Ishikawa (cell line): ENCODE results near the gene ROCK1.

ENCODE experiments used
- CEBPB ChIP-seq: IDR thresholded peaks from 2 replicates; pipeline ENCODE4 v1.6.1; 2012
- CREB1 ChIP-seq: IDR thresholded peaks from 2 replicates; pipeline ENCODE4 v1.6.1; 2012; ENCODE audit warnings: low read depth
- EGR1 ChIP-seq: IDR thresholded peaks from 2 replicates; pipeline ENCODE4 v1.6.1; 2012
- EP300 ChIP-seq: IDR thresholded peaks from 2 replicates; pipeline ENCODE4 v1.6.1; 2012; ENCODE audit warnings: borderline replicate concordance
- FOXM1 ChIP-seq: IDR thresholded peaks from 2 replicates; pipeline ENCODE4 v1.6.1; 2012; ENCODE audit warnings: low read depth, borderline replicate concordance
- NFIC ChIP-seq: IDR thresholded peaks from 2 replicates; pipeline ENCODE4 v1.6.1; 2012
- RAD21 ChIP-seq: IDR thresholded peaks from 2 replicates; pipeline ENCODE4 v1.6.1; 2012; ENCODE audit warnings: low read depth
- TAF1 ChIP-seq: IDR thresholded peaks from 2 replicates; pipeline ENCODE4 v1.6.1; 2012; ENCODE audit warnings: low read depth, mild to moderate bottlenecking
- TCF12 ChIP-seq: IDR thresholded peaks from 2 replicates; pipeline ENCODE4 v1.6.1; 2012; ENCODE audit warnings: low read depth
- TEAD4 ChIP-seq: IDR thresholded peaks from 2 replicates; pipeline ENCODE4 v1.6.1; 2012
- YY1 ChIP-seq: IDR thresholded peaks from 2 replicates; pipeline ENCODE4 v1.6.1; 2012; ENCODE audit warnings: low read depth
- ZBTB7A ChIP-seq: IDR thresholded peaks from 2 replicates; pipeline ENCODE4 v1.6.1; 2012; ENCODE audit warnings: low read depth
- TF ChIP-seq, protein P1 (sequence below): IDR thresholded peaks from 2 replicates; pipeline ENCODE4 v1.6.1; 2012; ENCODE audit warnings: low read depth, mild to moderate bottlenecking
- TF ChIP-seq, protein P2 (sequence below): IDR thresholded peaks from 2 replicates; pipeline ENCODE4 v1.6.1; 2012
- TF ChIP-seq, protein P3 (sequence below): IDR thresholded peaks from 2 replicates; pipeline ENCODE4 v1.6.1; 2012

Gene ROCK1

DNA sequence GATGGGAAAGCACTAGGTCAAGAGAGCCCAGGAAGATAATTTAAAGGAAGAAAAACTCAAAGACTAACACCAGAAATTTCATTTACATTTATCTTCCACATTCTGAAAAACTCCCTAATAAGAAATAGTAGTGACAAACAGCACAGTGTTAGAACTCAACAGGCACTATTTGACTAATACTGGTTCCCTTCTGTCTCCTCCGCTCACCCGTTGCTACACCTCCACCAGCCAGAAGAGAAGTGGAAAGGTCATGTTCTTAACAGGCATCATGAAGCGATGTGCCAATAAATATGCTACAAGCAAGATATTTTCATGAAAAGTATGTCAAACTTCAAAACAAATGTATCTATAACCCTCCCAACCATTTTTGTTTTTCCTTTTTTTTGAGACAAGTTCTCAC lies 5.7 kb downstream of the ROCK1 start:
- no peak for TF ChIP-seq YY1
- TF ChIP-seq EP300: no peak
- TF ChIP-seq NFIC: no peak
- TF ChIP-seq CREB1: no peak
- no peak for TF ChIP-seq EGR1
- TF ChIP-seq, protein P1, sequence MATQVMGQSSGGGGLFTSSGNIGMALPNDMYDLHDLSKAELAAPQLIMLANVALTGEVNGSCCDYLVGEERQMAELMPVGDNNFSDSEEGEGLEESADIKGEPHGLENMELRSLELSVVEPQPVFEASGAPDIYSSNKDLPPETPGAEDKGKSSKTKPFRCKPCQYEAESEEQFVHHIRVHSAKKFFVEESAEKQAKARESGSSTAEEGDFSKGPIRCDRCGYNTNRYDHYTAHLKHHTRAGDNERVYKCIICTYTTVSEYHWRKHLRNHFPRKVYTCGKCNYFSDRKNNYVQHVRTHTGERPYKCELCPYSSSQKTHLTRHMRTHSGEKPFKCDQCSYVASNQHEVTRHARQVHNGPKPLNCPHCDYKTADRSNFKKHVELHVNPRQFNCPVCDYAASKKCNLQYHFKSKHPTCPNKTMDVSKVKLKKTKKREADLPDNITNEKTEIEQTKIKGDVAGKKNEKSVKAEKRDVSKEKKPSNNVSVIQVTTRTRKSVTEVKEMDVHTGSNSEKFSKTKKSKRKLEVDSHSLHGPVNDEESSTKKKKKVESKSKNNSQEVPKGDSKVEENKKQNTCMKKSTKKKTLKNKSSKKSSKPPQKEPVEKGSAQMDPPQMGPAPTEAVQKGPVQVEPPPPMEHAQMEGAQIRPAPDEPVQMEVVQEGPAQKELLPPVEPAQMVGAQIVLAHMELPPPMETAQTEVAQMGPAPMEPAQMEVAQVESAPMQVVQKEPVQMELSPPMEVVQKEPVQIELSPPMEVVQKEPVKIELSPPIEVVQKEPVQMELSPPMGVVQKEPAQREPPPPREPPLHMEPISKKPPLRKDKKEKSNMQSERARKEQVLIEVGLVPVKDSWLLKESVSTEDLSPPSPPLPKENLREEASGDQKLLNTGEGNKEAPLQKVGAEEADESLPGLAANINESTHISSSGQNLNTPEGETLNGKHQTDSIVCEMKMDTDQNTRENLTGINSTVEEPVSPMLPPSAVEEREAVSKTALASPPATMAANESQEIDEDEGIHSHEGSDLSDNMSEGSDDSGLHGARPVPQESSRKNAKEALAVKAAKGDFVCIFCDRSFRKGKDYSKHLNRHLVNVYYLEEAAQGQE: no peak
- TF ChIP-seq, protein P2, sequence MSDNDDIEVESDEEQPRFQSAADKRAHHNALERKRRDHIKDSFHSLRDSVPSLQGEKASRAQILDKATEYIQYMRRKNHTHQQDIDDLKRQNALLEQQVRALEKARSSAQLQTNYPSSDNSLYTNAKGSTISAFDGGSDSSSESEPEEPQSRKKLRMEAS: no peak
- TF ChIP-seq TAF1: no peak
- no peak for TF ChIP-seq CEBPB
- no peak for TF ChIP-seq TCF12
- TF ChIP-seq RAD21: no peak
- no peak for TF ChIP-seq FOXM1
- TF ChIP-seq ZBTB7A: no peak

DNA sequence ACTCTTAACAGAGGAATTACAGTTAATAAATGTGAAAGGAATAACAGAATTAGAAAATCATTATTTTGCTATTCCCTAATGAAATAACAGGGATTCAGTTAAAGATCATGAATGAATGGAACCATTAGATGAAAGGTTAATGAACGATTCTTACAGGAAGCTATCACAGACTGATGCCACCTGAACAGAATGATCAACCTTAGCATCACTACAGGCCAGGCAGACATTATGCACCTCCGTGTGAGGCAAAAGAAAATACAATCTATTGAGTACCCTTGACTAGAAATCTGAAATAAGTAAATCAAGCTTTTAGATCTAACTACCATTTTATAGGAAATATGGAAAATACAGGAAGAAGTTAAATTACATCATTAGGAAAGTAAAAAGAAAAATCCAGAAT lies 10.4 kb downstream of the ROCK1 start:
- TF ChIP-seq, protein P2: no peak
- TF ChIP-seq YY1: no peak
- TF ChIP-seq TCF12: no peak
- TF ChIP-seq ZBTB7A: no peak
- no peak for TF ChIP-seq FOXM1
- no peak for TF ChIP-seq CEBPB
- no peak for TF ChIP-seq NFIC
- no peak for TF ChIP-seq RAD21
- TF ChIP-seq, protein P3, sequence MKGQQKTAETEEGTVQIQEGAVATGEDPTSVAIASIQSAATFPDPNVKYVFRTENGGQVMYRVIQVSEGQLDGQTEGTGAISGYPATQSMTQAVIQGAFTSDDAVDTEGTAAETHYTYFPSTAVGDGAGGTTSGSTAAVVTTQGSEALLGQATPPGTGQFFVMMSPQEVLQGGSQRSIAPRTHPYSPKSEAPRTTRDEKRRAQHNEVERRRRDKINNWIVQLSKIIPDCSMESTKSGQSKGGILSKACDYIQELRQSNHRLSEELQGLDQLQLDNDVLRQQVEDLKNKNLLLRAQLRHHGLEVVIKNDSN: no peak
- TF ChIP-seq CREB1: no peak
- TF ChIP-seq, protein P1: no peak
- TF ChIP-seq EP300: no peak
- no peak for TF ChIP-seq EGR1

DNA sequence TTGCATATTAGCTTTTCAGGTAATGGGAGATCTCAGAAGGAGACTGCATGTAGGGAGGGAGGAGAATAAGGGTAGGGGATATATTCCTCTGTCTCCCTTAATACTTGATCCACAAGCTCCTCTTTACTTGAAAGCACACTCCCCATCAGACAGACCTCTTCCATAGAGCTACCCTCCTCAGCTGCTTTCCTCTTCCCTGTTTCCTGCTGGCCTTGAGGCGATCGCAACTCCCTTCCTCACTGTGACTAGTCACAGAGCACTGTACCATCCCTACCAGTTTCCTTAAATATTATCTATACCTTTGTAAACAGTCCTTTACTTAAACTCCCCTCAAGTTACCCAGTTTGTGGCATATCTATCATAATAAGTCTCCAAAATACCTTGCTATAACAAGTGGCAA lies 10.9 kb downstream of the ROCK1 start:
- no peak for TF ChIP-seq FOXM1
- TF ChIP-seq, protein P1: no peak
- no peak for TF ChIP-seq CEBPB
- no peak for TF ChIP-seq TCF12
- TF ChIP-seq, protein P3: no peak
- TF ChIP-seq RAD21: no peak
- no peak for TF ChIP-seq TEAD4
- TF ChIP-seq EP300: no peak
- TF ChIP-seq, protein P2: no peak
- no peak for TF ChIP-seq TAF1
- TF ChIP-seq NFIC: no peak
- TF ChIP-seq EGR1: no peak
- TF ChIP-seq ZBTB7A: no peak
- TF ChIP-seq YY1: no peak

DNA sequence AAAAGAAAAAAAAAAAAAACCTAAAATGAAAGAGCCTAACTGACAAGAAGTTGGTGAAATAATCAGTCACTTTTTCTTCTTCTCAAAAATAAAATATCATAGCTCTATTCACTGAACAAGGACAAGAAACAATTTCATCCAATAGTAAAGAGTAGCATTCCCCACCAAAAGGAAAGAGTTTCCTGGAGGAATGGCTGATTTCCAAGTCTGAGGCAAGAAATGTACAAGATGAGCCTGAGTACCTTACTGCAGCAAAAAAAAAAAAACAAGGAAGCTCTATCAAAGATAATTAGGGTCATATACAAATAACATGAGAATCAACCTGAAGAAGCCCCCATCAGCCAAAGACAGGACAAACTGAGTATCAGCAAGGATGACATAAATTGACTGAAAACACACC lies 11.5 kb downstream of the ROCK1 start:
- TF ChIP-seq TAF1 (no peak), FOXM1 (no peak), EGR1 (no peak), CEBPB (no peak)
- TF ChIP-seq, protein P3: no peak
